ENCODE results near the gene ATP4B.
A peak's percentile ranks its signal among the peaks of the same experiment; 100 is the strongest.

Gene ATP4B

GRCh38 chr13:113656831-113657671 is 947 bp downstream of the ATP4B start:
- DNase-seq (ENCODE audit: low spot score) = no peak

- no peak for DNase-seq (ENCODE audit: low spot score)
Measured at GRCh38 chr13:113656003-113656588, 1.9 kb downstream of the ATP4B start.

- no peak for DNase-seq (ENCODE audit: low spot score)
Measured at GRCh38 chr13:113655346-113656002, 2.5 kb downstream of the ATP4B start.

- no peak for DNase-seq (ENCODE audit: low spot score)
Measured at GRCh38 chr13:113654591-113655345, 3.2 kb downstream of the ATP4B start.

GRCh38 chr13:113654175-113654560 is 3.8 kb downstream of the ATP4B start:
- no peak for DNase-seq (ENCODE audit: low spot score)

- DNase-seq (ENCODE audit: low spot score) = peak; percentile 1
Measured at GRCh38 chr13:113653264-113654174, 4.5 kb downstream of the ATP4B start.

- DNase-seq (ENCODE audit: low spot score) = no peak
Measured at GRCh38 chr13:113652404-113653263, 5.4 kb downstream of the ATP4B start.

- DNase-seq (ENCODE audit: low spot score) = no peak
Measured at GRCh38 chr13:113651511-113652403, 6.2 kb downstream of the ATP4B start.

- DNase-seq (ENCODE audit: low spot score) = no peak
Measured at GRCh38 chr13:113650731-113651148, 7.3 kb downstream of the ATP4B start.

GRCh38 chr13:113650275-113650674 is 7.7 kb downstream of the ATP4B start:
- DNase-seq (ENCODE audit: low spot score) = no peak

- DNase-seq (ENCODE audit: low spot score) = no peak
Measured at GRCh38 chr13:113649212-113649611, 8.8 kb downstream of the ATP4B start.

GRCh38 chr13:113648216-113648610 is 9.8 kb downstream of the ATP4B start:
- no peak for DNase-seq (ENCODE audit: low spot score)

GRCh38 chr13:113647351-113648215 is 10.4 kb downstream of the ATP4B start:
- DNase-seq (ENCODE audit: low spot score) = no peak

GRCh38 chr13:113646921-113647340 is 11.1 kb downstream of the ATP4B start:
- no peak for DNase-seq (ENCODE audit: low spot score)

GRCh38 chr13:113646376-113646775 is 11.6 kb downstream of the ATP4B start:
- DNase-seq (ENCODE audit: low spot score) = no peak

- DNase-seq (ENCODE audit: low spot score) = no peak
Measured at GRCh38 chr13:113645329-113645728, 12.7 kb downstream of the ATP4B start.

GRCh38 chr13:113644800-113645199 is 13.2 kb downstream of the ATP4B start:
- no peak for DNase-seq (ENCODE audit: low spot score)

- no peak for DNase-seq (ENCODE audit: low spot score)
Measured at GRCh38 chr13:113643593-113643992, 14.4 kb downstream of the ATP4B start.

Data from CD4-positive, alpha-beta T cell treated with Interleukin-2 at 100 ng/mL for 4 hours (primary cell).